B cell (primary cell): ENCODE measurements around the gene KLHL1.

Experiments
- EZH2 ChIP-seq: IDR thresholded peaks from 2 replicates; pipeline ENCODE4 v1.6.1; 2012; ENCODE audit warnings: borderline replicate concordance, low read depth, mild to moderate bottlenecking, moderate library complexity, low read length; ENCODE audit not compliant: insufficient read depth, poor library complexity, severe bottlenecking
- TF ChIP-seq, protein P1 (sequence below): fragments of 200-600 bp; IDR thresholded peaks from one replicate; pipeline ENCODE4 v1.8.0; 2022; ENCODE audit warnings: antibody characterized with exemption, mild to moderate bottlenecking

DNA sequence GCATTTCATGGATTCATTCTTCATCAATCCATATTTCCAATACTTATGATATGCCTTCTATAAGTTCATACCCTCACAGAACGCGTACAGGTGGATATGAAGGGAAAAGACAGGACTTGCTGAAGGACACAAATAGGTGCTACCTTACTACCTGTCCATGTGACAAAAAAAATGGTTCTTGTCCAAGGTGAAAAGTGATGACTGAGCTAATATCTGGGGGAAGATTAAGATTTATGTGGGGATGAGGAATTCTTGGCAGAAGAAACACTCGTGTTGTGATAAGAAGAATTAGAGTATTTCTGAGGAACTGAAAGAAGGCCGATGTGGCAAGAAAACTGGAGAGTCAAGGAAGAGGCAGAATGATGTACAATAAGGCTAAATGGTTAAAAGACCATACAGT lies 357.0 kb downstream of the KLHL1 start:
- TF ChIP-seq, protein P1, sequence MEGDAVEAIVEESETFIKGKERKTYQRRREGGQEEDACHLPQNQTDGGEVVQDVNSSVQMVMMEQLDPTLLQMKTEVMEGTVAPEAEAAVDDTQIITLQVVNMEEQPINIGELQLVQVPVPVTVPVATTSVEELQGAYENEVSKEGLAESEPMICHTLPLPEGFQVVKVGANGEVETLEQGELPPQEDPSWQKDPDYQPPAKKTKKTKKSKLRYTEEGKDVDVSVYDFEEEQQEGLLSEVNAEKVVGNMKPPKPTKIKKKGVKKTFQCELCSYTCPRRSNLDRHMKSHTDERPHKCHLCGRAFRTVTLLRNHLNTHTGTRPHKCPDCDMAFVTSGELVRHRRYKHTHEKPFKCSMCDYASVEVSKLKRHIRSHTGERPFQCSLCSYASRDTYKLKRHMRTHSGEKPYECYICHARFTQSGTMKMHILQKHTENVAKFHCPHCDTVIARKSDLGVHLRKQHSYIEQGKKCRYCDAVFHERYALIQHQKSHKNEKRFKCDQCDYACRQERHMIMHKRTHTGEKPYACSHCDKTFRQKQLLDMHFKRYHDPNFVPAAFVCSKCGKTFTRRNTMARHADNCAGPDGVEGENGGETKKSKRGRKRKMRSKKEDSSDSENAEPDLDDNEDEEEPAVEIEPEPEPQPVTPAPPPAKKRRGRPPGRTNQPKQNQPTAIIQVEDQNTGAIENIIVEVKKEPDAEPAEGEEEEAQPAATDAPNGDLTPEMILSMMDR = no peak
- no peak for TF ChIP-seq EZH2
